Endothelial cell of hepatic sinusoid (primary cell): ENCODE data around the gene GRPEL1.

ENCODE experiments used
- in situ Hi-C: cut with HindIII; loops from 2 replicates; pipeline ENCODE4 v1.10.0; 2017; ENCODE audit warnings: low sequenced_read_pairs

GRPEL1 gene

GRCh38 chr4:7046971-7047370 lies 20.9 kb downstream of the GRPEL1 start:
- in situ Hi-C loops = no loop called here

GRCh38 chr4:7045961-7046921 lies 21.6 kb downstream of the GRPEL1 start:
- in situ Hi-C loops = no loop called here

DNA sequence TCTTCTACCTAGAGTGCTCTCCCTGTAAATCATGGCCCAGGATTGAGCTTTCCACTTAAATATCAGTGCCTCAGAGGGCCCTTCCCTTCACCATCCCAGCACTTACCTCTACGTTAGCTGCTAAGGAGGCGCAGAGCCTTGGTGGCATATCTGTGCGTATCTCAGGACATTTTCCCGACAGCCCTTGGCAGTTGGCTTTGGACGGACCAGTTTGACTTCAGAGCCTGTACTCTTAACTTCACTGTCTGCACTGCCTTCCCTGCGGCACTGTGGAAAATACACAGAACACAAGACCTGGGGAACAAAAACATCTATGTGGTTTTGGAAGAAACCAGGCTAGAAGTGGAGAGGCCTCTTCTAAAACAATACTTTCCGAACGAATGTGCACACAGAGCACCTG lies 22.3 kb downstream of the GRPEL1 start:
- in situ Hi-C loops = no loop called here

GRCh38 chr4:7044137-7044930 lies 23.5 kb downstream of the GRPEL1 start:
- in situ Hi-C loops = no loop called here

DNA sequence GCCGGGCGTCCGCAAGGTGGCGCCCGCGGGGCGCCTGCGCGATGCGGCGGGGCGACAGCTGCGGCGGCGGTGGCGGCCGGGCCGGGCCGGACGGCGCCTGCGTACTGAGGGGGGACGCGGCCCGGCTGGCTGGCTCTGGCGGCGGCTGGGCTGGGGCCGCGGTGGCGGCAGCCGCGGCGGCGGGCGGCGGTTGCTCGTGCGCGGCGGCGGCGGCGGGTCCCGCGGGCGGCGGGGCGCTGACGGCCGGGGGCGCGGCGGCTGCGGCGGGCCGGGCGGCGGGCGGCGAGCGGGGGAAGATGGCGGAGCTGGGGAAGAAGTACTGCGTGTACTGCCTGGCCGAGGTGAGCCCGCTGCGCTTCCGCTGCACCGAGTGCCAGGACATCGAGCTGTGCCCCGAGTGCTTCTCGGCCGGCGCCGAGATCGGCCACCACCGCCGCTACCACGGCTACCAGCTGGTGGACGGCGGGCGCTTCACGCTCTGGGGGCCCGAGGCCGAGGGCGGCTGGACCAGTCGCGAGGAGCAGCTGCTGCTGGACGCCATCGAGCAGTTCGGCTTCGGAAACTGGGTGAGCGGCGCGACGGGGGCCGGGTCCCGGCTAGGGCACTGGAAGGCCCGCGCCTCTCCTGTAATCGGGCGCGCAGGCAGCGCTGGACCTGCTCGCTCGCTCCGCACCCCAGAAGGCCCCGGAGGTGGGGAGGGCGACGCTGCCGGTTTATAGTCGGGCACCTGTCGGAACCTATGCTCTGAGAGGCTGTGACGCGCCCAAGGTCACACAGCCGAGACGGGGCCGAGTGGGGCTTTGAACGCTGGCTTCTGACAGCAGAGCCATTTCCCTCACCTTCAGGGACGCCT lies 24.4 kb downstream of the GRPEL1 start, which contains the start of gene TADA2B:
TSS of gene TADA2B (plus strand) at position 89 of the 853 bp plus-strand sequence. CDS start at position 297, 208 bp downstream.
- in situ Hi-C loops = no loop called here

DNA sequence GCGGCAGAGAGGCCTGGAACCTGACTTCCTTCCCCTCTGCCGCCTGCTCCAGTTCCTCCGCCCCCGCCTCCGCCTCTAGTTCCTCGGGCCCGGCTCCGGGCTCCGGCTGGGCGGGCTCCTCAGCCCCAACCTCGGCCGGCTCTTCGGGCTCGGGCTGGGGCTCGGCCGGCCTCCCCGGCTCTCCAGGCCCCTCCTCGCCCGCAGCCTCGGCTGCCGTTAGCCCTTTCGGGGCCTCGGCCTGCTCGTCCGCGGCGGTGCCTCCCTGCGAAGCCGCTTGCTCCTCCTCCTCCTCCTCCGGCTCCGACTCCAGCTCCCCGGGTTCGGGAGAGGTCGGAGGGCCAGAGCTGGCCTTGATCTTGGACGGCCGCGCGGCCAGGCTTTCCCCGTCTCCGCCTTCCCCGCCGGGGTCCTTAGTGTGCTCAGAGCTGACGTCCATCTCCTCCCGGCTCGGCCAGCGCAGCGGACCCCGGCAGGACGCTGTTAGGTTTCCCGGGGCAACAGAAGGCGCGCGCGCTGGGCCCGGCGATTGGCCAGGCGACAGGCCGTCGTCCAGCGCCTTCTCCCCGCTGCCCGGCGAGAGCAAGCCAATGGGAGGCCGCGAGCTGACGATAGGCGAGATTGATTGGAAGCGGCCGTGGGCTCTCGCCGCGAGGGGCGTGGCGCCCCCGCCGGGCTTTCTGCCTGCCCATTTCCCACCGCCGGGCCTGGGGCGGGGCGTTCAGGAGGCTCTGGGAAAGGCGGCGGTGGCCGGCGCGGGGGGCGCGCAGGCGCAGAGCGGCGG lies 25.2 kb downstream of the GRPEL1 start:
- in situ Hi-C loops = no loop called here

- in situ Hi-C loops = no loop called here
Measured at GRCh38 chr4:7041801-7042502, 25.9 kb downstream of the GRPEL1 start.

DNA sequence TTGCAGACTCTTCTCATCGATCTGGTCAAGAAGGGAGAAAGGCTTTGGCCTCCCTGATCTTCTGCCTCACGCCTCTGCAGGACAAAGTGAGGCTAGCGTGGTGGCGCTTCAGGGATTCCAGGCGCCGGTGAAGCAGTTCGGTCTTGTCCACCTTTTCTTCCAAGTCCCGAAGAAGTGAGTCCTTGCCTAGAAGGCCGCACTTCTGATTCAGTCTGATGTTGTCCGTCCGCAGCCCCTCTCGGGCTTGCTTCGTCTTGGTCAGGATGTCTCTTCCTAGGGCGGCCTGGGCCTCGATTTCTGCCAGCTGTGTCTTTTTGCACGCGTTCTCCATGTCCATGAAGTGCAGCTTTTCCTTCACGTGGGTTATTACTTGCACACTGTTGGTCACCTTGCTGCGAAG lies 26.6 kb downstream of the GRPEL1 start:
- in situ Hi-C loops = no loop called here

GRCh38 chr4:7040765-7041164 lies 27.1 kb downstream of the GRPEL1 start:
- in situ Hi-C loops = no loop called here

DNA sequence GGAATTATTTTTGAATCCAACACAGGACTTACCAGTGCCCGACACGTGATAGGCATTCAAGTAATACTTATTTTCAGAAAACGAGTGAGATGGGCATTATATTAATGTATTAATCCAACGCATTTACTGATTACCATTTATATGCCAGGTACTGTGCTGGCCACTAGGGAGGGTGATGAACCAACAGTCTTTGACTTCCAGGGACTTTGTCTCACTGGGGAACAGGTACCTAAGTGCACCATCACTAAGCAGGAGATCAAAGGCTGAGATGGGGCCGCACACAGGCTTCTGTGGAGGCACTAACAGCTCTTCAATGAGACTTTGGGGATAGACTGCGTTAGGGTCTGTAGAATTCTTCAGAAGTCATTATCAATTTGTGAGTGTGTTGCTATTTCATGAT lies 30.4 kb downstream of the GRPEL1 start:
- in situ Hi-C loops = loop anchor here (5.0 kb wide), 1 partner anchor 35 kb away; no protein-coding TSS in a partner anchor

DNA sequence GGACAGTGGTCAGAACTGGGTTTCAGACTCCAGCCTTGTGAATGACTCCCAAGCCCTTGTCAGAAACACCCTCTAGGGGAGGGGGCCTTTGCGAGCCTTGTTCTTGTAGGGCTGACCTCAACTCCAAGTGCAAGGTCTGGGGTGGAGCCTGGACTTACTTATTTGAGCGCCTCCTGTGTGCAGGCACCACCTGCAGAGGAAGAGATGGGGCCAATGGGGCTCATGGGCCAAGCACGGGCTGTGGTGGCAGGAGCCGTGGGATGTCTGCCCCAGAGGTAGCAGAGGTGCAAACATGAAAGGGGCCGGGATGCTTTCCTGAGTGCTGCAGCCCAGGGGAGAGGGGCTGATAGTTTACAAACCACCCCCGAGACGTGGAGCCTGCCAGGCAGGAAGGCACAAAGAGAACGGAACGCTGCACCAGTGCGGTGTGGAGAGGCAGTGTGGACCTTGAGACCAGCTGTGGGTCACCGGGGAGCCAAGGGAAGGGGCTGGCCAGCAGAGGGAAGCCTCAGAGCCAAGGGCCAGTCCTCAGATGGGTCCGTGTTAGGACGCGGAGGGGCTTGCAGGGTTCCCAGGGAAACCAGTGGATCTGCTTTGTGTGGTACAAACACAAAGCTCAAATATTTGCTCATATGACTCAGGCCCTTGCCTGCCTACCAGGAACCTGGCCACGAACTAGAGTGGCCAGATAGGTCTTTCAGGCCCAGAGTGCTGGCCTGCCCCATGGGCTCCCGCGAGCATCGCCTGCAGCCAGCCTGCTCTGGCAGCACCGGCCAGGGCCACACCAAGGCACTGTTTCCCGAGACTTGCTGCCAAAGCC lies 33.4 kb downstream of the GRPEL1 start:
- in situ Hi-C loops = loop anchor here (5.0 kb wide), 1 partner anchor 32 kb away; no protein-coding TSS in a partner anchor

DNA sequence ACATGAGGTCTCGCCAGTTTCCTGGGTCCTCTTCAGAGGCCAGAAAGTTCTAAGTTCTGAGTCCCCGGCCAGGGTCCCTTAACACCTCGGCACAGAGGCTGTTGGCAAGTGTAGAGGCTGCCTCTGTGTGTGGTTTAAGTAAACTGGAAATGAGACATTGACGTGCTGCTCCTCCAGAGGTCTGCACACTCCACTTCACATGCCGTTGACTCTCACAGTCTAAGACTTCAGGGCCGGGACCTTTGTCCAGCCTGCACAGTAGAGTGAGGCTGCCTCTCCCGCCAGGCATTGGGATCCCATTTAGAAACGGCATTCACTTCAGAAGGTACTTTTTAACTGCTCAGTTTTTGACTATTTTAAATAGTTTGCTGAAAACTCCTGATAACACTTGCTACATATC lies 35.3 kb downstream of the GRPEL1 start:
- in situ Hi-C loops = no loop called here

- in situ Hi-C loops = no loop called here
Measured at GRCh38 chr4:7031558-7032449, 36.1 kb downstream of the GRPEL1 start.

GRCh38 chr4:7030856-7031255 lies 37.0 kb downstream of the GRPEL1 start:
- in situ Hi-C loops = no loop called here

- in situ Hi-C loops = no loop called here
Measured at GRCh38 chr4:7029921-7030320, 37.9 kb downstream of the GRPEL1 start.

DNA sequence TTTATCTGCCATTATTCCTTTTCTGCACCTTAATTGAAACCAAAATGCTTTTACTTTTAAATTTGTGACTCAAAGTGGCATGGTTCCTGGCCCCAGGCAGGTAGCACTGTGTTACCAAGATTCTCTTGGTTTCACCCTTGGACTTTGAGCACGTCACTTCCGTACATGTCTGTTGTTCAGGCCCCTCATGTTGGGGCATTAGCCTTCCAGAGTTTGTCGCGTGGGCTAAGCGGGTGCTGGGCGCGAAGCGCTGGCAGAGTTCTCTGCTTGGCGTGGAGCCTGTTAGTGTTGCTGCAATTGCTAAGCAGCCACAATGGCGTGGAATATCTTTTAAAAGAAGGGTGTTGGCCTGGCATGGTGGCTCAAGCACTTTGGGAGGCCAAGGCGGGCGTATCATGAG lies 38.7 kb downstream of the GRPEL1 start:
- in situ Hi-C loops = no loop called here

- in situ Hi-C loops = no loop called here
Measured at GRCh38 chr4:7027913-7028312, 40.0 kb downstream of the GRPEL1 start.
